ENCODE data around the gene FBXL7. TPM values are rescaled to one million over a fixed set of nuclear protein-coding genes. Genes with fewer than 3 reads are reported as not detected.

Gene FBXL7
- polyA plus RNA-seq, 1 donor from 2014 or later = 0.24 TPM

DNA sequence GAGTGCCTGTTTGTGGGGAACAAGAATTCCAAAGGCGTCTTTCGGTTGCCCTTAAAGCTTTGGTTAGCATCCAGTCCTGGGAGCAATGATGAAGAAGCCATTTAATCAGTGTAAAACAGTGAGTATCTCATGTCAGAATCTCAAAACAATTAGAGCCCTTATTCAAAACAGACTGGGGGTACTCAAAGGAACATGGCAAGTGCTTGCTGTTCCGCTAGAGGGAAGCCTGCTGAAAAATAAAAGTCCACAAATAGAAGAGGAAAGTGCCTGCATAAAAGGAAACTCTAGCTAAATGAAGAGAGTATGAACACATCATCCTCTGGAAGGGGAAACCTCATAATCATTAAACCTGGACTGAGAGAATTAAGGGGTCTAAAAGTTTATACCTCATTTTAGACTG is 26.4 kb downstream of the FBXL7 start:
- Histone ChIP-seq H3F3A (ENCODE audit: insufficient read depth, low read length, poor library complexity, severe bottlenecking) (no peaks in the 10 kb centered on the region), H3K9me2 (ENCODE audit: insufficient read depth, low read length) (no peaks in the 10 kb centered on the region), H3K4me2 (ENCODE audit: low read length) (no peak overlapping the region), H3K27ac (ENCODE audit: low read length) (no peak overlapping the region), H3K4me3 (ENCODE audit: low read length) (no peak overlapping the region), H4K20me1 (ENCODE audit: insufficient read depth) (no peaks in the 10 kb centered on the region), H3K27me3 (ENCODE audit: insufficient read depth, low read depth, low read length) (no peaks in the 10 kb centered on the region), H3K36me3 (ENCODE audit: insufficient read depth, low read length) (no peaks in the 10 kb centered on the region), H2AFZ (ENCODE audit: low read depth, low read length) (no peak overlapping the region), H3K79me2 (replicated peaks; ENCODE audit: insufficient read depth, low read length) (no peaks in the 10 kb centered on the region), H3K9ac (ENCODE audit: low read length) (no peak overlapping the region), H3K9me3 (ENCODE audit: low read length) (no peaks in the 10 kb centered on the region)
- no peak for TF ChIP-seq RAD21 (conservative IDR thresholded peaks at IDR 0.05)
- no peak for TF ChIP-seq TAF1 (IDR thresholded peaks at IDR 0.05; ENCODE audit: low read depth)
- TF ChIP-seq SMC3 (conservative IDR thresholded peaks at IDR 0.05; ENCODE audit: poor library complexity) = no peak
- TF ChIP-seq, protein P1, sequence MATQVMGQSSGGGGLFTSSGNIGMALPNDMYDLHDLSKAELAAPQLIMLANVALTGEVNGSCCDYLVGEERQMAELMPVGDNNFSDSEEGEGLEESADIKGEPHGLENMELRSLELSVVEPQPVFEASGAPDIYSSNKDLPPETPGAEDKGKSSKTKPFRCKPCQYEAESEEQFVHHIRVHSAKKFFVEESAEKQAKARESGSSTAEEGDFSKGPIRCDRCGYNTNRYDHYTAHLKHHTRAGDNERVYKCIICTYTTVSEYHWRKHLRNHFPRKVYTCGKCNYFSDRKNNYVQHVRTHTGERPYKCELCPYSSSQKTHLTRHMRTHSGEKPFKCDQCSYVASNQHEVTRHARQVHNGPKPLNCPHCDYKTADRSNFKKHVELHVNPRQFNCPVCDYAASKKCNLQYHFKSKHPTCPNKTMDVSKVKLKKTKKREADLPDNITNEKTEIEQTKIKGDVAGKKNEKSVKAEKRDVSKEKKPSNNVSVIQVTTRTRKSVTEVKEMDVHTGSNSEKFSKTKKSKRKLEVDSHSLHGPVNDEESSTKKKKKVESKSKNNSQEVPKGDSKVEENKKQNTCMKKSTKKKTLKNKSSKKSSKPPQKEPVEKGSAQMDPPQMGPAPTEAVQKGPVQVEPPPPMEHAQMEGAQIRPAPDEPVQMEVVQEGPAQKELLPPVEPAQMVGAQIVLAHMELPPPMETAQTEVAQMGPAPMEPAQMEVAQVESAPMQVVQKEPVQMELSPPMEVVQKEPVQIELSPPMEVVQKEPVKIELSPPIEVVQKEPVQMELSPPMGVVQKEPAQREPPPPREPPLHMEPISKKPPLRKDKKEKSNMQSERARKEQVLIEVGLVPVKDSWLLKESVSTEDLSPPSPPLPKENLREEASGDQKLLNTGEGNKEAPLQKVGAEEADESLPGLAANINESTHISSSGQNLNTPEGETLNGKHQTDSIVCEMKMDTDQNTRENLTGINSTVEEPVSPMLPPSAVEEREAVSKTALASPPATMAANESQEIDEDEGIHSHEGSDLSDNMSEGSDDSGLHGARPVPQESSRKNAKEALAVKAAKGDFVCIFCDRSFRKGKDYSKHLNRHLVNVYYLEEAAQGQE (IDR thresholded peaks at IDR 0.05; ENCODE audit: borderline replicate concordance) = no peak
- TF ChIP-seq MXI1 (conservative IDR thresholded peaks at IDR 0.05; ENCODE audit: poor library complexity, severe bottlenecking) = no peak
- TF ChIP-seq EZH2 (IDR thresholded peaks at IDR 0.05; ENCODE audit: borderline replicate concordance, insufficient read depth, low read length, poor library complexity, severe bottlenecking) = no peak
- TF ChIP-seq, protein P2, sequence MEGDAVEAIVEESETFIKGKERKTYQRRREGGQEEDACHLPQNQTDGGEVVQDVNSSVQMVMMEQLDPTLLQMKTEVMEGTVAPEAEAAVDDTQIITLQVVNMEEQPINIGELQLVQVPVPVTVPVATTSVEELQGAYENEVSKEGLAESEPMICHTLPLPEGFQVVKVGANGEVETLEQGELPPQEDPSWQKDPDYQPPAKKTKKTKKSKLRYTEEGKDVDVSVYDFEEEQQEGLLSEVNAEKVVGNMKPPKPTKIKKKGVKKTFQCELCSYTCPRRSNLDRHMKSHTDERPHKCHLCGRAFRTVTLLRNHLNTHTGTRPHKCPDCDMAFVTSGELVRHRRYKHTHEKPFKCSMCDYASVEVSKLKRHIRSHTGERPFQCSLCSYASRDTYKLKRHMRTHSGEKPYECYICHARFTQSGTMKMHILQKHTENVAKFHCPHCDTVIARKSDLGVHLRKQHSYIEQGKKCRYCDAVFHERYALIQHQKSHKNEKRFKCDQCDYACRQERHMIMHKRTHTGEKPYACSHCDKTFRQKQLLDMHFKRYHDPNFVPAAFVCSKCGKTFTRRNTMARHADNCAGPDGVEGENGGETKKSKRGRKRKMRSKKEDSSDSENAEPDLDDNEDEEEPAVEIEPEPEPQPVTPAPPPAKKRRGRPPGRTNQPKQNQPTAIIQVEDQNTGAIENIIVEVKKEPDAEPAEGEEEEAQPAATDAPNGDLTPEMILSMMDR (IDR thresholded peaks at IDR 0.05; ENCODE audit: poor library complexity, severe bottlenecking) = no peak
- TF ChIP-seq EP300 (conservative IDR thresholded peaks at IDR 0.05; ENCODE audit: poor library complexity, severe bottlenecking) = no peak

DNA sequence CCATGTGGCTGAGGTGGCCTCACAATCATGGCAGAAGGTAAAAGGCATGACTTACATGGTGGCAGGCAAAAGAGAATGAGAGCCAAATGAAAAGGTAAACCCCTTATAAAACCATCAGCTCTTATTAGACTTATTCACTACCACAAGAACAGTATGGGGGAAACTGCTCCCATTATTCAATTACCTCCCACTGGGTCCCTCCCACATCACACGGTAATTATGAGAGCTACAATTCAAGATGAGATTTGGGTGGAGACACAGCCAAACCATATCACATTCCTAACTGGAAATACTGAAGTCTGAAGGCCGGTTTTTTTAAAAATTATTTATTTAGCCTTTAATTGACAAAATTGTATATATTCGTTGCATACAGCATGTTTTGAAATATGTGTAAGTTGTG is 28.5 kb downstream of the FBXL7 start:
- Histone ChIP-seq H3K9me3 (ENCODE audit: low read length) (no peaks in the 10 kb centered on the region), H3F3A (ENCODE audit: insufficient read depth, low read length, poor library complexity, severe bottlenecking) (no peaks in the 10 kb centered on the region), H3K9ac (ENCODE audit: low read length) (no peak overlapping the region), H3K4me2 (ENCODE audit: low read length) (no peak overlapping the region), H3K27ac (ENCODE audit: low read length) (no peak overlapping the region), H3K4me3 (ENCODE audit: low read length) (no peak overlapping the region), H3K79me2 (replicated peaks; ENCODE audit: insufficient read depth, low read length) (no peaks in the 10 kb centered on the region), H2AFZ (ENCODE audit: low read depth, low read length) (no peak overlapping the region), H3K9me2 (ENCODE audit: insufficient read depth, low read length) (no peaks in the 10 kb centered on the region), H4K20me1 (ENCODE audit: insufficient read depth) (no peaks in the 10 kb centered on the region), H3K27me3 (ENCODE audit: insufficient read depth, low read depth, low read length) (no peaks in the 10 kb centered on the region), H3K36me3 (ENCODE audit: insufficient read depth, low read length) (no peaks in the 10 kb centered on the region)
- no peak for TF ChIP-seq POLR2AphosphoS5 (IDR thresholded peaks at IDR 0.05)
- TF ChIP-seq RAD21 (conservative IDR thresholded peaks at IDR 0.05) = no peak
- TF ChIP-seq MXI1 (conservative IDR thresholded peaks at IDR 0.05; ENCODE audit: poor library complexity, severe bottlenecking) = no peak
- no peak for TF ChIP-seq EP300 (conservative IDR thresholded peaks at IDR 0.05; ENCODE audit: poor library complexity, severe bottlenecking)
- TF ChIP-seq TAF1 (IDR thresholded peaks at IDR 0.05; ENCODE audit: low read depth) = no peak
- TF ChIP-seq, protein P1 (IDR thresholded peaks at IDR 0.05; ENCODE audit: borderline replicate concordance) = no peak
- no peak for TF ChIP-seq EZH2 (IDR thresholded peaks at IDR 0.05; ENCODE audit: borderline replicate concordance, insufficient read depth, low read length, poor library complexity, severe bottlenecking)
- TF ChIP-seq SMC3 (conservative IDR thresholded peaks at IDR 0.05; ENCODE audit: poor library complexity) = no peak
